Hematopoietic multipotent progenitor cell treated with erythropoietin and hydrocortisone succinate and interleukin-3 and kit ligand, for 8 days (in vitro differentiated cells): Measurements from ENCODE around the gene LRTM1.
A peak's percentile ranks its signal among the peaks of the same experiment; 100 is the strongest.

ENCODE experiments used
- DNase-seq: peaks from one replicate; pipeline ENCODE4 v3.0.0-alpha.2; 2015

Gene LRTM1

DNA sequence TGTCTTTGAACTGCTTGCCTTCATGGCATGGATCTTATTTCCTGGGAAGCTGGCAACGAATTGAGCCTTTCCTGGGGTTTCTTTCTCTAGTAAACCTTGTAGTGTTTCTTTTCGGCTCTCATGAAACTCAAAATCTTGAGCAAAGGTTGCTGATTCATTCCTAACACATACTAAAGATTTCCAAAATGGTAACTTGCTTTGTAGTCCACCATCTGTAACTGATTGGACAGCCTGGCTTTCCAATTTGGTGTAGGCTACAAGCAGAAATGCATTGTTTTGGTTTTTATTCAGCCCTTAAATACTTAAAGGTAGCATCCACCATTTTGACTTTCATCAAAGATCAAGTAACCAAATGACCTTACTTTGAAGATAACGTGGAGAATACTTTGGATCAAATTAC lies 38.1 kb downstream of the LRTM1 start:
- DNase-seq: no peak

DNA sequence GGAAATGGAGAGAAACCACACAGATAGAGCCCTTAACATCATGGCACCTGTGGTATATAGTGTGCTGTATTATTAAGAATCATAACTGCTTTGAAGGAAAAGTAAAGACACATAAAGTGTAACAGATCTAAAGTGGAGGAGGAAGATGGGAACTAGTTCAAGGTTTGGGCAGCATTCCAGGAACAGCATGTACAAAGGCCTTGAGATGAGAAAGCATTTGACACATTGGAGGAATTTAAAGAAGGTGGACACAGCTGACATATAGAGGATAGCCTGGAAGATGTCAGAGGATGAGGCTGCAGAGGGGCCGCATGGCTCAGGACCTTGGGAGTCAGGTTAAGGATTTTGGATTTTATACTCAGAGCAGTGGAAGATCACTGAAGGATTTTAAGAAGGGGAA lies 39.0 kb downstream of the LRTM1 start:
- no peak for DNase-seq

GRCh38 chr3:54888162-54888561 lies 39.7 kb downstream of the LRTM1 start:
- DNase-seq: no peak

DNA sequence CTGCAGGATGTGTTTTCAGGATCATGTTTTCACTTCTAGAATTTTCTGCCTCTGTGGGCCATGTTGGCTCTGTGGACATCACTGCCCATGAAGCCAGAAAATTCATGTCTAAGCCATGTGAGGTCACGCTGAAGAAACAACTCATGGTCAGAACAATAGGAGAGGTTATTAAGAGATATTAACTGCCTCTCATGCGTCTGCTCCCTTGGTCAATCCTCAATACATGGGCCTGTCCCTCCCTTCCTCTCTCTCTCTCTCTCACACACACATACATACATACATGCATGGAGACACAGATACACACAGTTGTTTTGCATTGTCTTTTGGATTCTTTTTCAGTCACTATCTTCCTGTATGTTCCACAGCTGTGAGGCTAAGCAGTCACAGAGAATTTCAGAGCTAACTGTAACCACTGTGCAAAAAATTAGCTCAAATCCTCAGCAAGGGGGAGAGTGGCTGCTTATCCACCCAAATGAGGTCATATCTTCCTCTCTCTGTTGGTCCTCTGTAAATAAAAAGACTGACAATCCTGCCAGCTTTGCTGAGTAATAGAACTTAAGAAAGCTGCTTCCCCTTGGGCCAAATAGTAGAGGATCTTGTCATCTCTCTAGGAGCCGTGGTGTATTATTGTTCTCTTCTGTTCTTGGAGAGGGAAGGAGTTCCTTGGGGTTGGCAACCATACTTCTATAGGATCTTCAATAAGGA lies 45.6 kb downstream of the LRTM1 start:
- no peak for DNase-seq

DNA sequence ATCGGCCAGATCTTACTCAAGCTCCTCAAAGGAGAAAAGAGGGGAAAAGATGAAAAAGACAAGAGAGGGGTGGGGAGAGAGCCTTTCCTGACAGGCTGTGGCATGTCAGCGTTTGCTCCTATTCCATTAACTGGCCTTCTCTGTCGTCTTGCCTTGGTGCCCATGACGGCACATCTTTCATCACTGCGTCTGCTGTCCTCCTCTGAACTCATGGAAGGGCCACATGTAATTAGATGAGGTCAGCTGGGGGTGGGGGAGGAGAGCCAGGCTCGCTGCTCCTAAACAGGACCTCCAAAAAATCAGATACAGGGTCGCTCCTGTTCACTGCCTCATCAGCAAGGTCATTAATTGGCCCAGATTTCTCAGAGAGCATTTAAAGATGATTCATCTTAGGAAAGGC lies 49.7 kb downstream of the LRTM1 start:
- DNase-seq: no peak

GRCh38 chr3:54877730-54878129 lies 50.1 kb downstream of the LRTM1 start:
- DNase-seq: no peak

- DNase-seq: no peak
These were observed 51.2 kb downstream of the LRTM1 start for GRCh38 chr3:54876694-54877093.

- no peak for DNase-seq
These were observed 52.1 kb downstream of the LRTM1 start for GRCh38 chr3:54875596-54876268.

- no peak for DNase-seq
These were observed 52.9 kb downstream of the LRTM1 start for GRCh38 chr3:54874816-54875556.

DNA sequence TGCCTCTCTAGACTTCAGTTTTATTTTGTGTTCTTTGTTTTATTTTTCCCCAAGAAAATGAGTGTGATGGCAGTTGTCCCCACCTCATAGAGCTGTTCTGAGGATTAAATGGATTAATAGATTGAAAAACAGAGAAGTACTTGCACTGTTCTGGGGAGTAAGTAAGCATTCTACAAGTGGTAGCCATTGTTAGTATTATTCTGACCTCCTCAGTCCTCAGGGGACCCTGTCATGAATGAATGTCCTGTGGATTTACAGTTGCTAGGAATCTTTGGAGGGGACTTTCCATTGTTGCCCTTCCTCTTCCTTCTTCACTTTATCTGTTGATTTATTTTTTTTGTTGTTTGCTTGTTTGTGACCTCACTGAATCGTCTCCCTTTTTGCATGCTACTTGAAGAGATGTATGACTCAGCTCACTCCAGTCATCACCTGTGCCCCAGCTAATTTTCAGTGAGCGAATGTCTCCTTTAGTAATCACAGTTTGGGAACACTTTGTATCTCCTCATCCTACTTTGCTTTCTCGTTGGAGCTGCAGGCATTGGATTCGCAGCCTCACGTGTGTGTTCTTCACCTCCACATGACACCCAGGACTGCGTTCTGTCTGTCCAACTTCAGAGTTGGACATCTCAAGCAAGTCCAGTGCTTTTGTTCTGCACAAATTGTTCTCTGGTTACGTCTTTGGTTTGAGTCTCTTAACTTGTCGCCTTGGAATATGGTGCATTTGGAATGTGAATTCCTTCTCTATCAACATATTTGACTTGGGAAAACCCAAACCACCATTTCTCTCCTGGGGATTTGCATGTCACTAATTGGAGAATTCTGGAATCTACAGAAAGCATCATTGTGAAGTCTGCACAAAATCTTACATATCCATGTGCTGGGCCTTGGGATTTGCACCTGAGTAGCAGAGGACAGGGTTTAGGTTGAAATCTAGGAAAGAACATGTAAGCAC lies 54.5 kb downstream of the LRTM1 start:
- no peak for DNase-seq

GRCh38 chr3:54871867-54872266 lies 56.0 kb downstream of the LRTM1 start:
- DNase-seq: no peak

- DNase-seq: peak; percentile 45
These were observed 57.4 kb downstream of the LRTM1 start for GRCh38 chr3:54870423-54870822.
